ENCODE measurements around the gene TMEM244. TPM values are rescaled to one million over a fixed set of nuclear protein-coding genes. Genes with fewer than 3 reads are reported as not detected.
"Not testable (repeated sequence)": the region's sequence is repeated elsewhere in the genome, so short reads cannot be mapped to it uniquely, and the experiment has no call there.

Gene TMEM244
- total RNA-seq, 4 donors from 2014 or later: not detected

DNA sequence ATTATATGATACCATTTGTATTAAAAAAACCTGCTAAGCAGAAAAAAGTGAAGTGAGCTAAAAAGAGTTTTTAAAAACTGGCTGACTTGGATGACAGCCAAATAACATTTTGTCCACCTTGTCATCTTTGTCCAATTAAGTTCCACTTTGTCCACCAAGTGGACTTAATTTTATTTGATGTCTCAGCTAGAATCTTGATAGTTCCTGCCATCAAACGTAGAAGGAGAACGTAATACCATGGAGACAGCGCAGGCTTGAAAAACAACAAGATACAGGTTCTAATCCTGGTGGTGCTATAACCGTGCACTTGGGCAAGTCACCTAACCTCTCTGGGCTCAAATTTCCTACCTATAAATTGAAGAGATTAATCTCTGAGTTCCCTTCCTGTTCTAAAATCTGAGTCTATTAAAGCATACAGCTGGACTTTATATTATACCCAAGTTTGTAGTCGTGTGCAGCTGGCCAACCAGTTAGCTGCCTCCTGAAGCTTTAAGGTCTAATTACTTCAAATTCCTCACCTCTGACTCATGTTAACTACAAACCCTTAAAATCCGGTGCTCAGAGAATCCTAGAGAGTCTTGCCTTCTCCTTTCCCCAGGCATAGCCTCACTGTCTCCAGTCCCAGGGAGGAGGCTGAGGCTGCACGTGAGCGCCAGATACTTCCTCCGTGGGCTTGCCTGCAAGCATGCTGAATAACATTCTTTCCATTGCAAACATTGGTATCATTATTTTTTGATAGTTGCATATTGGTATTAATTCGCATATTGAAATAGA, 16.8 kb downstream of the TMEM244 start:
- no peak for DNase-seq
- Histone ChIP-seq H3K9me3 (no peaks in the 10 kb centered on the region), H3K36me3 (no peaks in the 10 kb centered on the region), H3K4me1 (no peaks in the 10 kb centered on the region), H3K27me3 (no peaks in the 10 kb centered on the region), H3K4me3 (no peak overlapping the region), H3K27ac (no peak overlapping the region)
- TF ChIP-seq, protein P1, sequence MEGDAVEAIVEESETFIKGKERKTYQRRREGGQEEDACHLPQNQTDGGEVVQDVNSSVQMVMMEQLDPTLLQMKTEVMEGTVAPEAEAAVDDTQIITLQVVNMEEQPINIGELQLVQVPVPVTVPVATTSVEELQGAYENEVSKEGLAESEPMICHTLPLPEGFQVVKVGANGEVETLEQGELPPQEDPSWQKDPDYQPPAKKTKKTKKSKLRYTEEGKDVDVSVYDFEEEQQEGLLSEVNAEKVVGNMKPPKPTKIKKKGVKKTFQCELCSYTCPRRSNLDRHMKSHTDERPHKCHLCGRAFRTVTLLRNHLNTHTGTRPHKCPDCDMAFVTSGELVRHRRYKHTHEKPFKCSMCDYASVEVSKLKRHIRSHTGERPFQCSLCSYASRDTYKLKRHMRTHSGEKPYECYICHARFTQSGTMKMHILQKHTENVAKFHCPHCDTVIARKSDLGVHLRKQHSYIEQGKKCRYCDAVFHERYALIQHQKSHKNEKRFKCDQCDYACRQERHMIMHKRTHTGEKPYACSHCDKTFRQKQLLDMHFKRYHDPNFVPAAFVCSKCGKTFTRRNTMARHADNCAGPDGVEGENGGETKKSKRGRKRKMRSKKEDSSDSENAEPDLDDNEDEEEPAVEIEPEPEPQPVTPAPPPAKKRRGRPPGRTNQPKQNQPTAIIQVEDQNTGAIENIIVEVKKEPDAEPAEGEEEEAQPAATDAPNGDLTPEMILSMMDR (IDR thresholded peaks at IDR 0.05): no peak

DNA sequence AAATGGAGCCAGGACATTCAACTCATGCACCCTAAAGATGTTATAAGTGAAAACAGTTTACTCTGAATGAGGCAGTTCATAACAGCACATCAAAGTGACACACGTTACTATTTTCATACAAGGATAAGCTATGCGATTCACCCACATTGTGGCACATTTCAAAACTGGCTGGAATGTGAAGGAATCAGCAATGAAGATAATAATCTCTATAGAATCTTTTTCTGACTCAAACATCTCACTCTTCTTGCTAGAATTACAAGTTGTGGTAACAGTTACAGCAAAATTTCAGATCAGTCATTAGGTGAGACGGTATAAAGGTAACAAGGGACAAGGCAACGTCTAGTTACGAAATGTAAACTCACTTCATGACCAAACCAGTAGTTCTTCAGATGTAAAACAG, 17.5 kb downstream of the TMEM244 start:
- H3K36me3 ChIP-seq: no peaks in the 10 kb centered on the region
- no peak overlapping the region for H3K4me3 ChIP-seq
- TF ChIP-seq POLR2A (IDR thresholded peaks at IDR 0.05): no peak
- TF ChIP-seq, protein P1 (IDR thresholded peaks at IDR 0.05): no peak
- no peaks in the 10 kb centered on the region for H3K9me3 ChIP-seq
- DNase-seq: no peak
- H3K27ac ChIP-seq: no peak overlapping the region
- H3K27me3 ChIP-seq: no peaks in the 10 kb centered on the region
- H3K4me1 ChIP-seq: no peaks in the 10 kb centered on the region

DNA sequence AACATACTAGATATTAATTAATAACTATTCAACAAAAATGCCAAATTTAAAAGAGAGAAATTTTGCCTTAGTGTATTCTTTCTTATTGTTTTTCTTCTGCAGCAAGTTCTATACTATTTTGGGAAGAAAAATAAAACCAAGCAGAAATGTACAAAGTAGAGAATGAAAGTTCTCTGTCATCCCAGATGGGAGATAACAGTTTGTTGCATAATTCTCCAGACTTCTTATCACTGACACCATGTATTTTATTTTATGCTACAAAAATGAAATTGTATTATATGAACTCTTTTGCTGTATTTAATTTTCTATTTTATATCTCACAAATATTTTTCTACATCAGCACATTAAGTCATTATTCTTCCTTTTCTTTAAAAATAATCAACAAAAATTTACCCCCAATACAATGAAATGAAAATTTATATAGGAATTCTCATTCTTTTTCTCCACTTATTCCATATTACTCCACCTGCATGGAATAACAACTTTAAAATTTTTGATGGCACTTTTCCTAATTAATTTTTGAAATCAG, 18.2 kb downstream of the TMEM244 start:
- Histone ChIP-seq H3K27ac (no peak overlapping the region), H3K4me3 (no peak overlapping the region), H3K36me3 (no peaks in the 10 kb centered on the region), H3K4me1 (no peaks in the 10 kb centered on the region), H3K9me3 (no peaks in the 10 kb centered on the region), H3K27me3 (no peaks in the 10 kb centered on the region)
- no peak for TF ChIP-seq POLR2A (IDR thresholded peaks at IDR 0.05)
- TF ChIP-seq, protein P1 (IDR thresholded peaks at IDR 0.05): no peak
- DNase-seq: no peak

DNA sequence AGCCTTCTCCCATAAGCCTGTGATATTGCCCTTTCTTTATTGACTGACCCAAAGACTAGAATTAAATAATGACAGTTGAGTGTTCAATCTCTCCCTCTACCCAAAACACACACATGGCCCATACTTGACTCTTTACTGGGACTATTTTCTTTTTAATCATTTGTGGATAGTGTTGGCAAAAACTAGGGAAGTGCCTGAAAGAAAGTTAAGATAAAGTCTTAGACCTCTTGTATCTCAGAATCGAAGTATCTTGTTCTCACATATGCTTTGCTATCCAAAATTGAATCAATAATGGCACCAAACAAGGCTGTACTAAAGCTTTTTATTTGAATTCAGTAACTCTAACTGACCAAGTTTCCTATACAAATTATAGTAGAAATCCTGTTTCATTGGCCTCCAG, 19.0 kb downstream of the TMEM244 start:
- no peak overlapping the region for H3K4me3 ChIP-seq
- no peaks in the 10 kb centered on the region for H3K27me3 ChIP-seq
- H3K27ac ChIP-seq: no peak overlapping the region
- no peak for DNase-seq
- H3K4me1 ChIP-seq: no peaks in the 10 kb centered on the region
- TF ChIP-seq POLR2A (IDR thresholded peaks at IDR 0.05): no peak
- TF ChIP-seq, protein P1 (IDR thresholded peaks at IDR 0.05): no peak
- H3K36me3 ChIP-seq: no peaks in the 10 kb centered on the region
- no peaks in the 10 kb centered on the region for H3K9me3 ChIP-seq

DNA sequence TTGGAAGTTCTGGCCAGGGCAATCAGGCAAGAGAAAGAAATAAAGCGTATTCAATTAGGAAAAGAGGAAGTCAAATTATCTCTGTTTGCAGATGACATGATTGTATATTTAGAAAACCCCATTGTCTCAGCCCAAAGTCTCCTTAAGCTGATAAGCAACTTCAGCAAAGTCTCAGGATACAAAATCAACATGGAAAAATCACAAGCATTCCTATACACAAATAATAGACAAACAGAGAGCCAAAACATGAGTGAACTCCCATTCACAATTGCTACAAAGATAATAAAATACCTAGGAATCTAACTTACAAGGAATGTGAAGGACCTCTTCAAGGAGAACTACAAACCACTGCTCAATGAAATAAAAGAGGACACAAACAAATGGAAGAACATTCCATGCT, 21.6 kb downstream of the TMEM244 start:
- not testable (repeated sequence) for H3K36me3 ChIP-seq, DNase-seq, H3K9me3 ChIP-seq, H3K27ac ChIP-seq, H3K4me1 ChIP-seq, H3K27me3 ChIP-seq, H3K4me3 ChIP-seq

DNA sequence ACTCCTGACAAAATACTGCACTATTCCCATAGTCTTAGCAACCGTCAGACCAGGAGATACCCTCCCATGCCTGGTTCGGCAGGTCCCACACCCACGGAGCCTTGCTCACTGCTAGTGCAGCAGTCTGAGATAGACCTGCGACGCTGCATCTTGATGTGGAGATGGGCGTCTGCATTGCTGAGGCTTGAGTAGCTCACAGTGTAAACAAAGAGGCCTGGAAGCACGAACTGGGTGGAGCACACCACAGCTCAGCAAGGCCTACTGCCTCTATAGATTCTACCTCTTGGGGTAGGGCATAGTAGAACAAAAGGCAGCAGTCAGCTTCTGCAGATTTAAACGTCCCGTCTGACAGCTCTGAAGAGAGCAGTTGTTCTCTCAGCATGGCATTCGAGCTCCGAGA, 25.4 kb downstream of the TMEM244 start:
- H3K27me3 ChIP-seq: no peaks in the 10 kb centered on the region
- no peak overlapping the region for H3K27ac ChIP-seq
- H3K4me3 ChIP-seq: no peak overlapping the region
- no peak for DNase-seq
- H3K9me3 ChIP-seq: no peaks in the 10 kb centered on the region
- H3K4me1 ChIP-seq: no peaks in the 10 kb centered on the region
- H3K36me3 ChIP-seq: no peaks in the 10 kb centered on the region
- no peak for TF ChIP-seq POLR2A (IDR thresholded peaks at IDR 0.05)
- TF ChIP-seq, protein P1 (IDR thresholded peaks at IDR 0.05): no peak

Data from Peyer's patch (tissue), 4 donors.